ENCODE measurements around the gene DRD3. TPM values are rescaled to one million over a fixed set of nuclear protein-coding genes. Genes with fewer than 3 reads are reported as not detected.

DRD3 gene
- polyA plus RNA-seq, 3 donors, result not detected

GRCh38 chr3:114218006-114218405, 39.2 kb upstream of the DRD3 start:
- no peaks in the 10 kb centered on the region for H3K79me2 ChIP-seq (ENCODE audit: insufficient read depth, low read length)
- Mint-ChIP-seq H3K27me3 (ENCODE audit: low read depth in 3 of 3) (peaks cover 1 to 3% (median 2%) of the 10 kb centered on the region in 3 donors), H3K36me3 (no peaks in the 10 kb centered on the region), H3K4me3 (no peak overlapping the region), H3K4me1 (no peaks in the 10 kb centered on the region), H3K27ac (no peak overlapping the region), H3K9me3 (peaks cover 0 to 1% (median 0%) of the 10 kb centered on the region in 7 donors)
- no peaks in the 10 kb centered on the region for H4K20me1 ChIP-seq (ENCODE audit: insufficient read depth, low read length)
- no peaks in the 10 kb centered on the region for H3K36me3 ChIP-seq (replicated peaks in 1 of 2; ENCODE audit: control insufficient read depth in 1 of 2, insufficient read depth in 2 of 2, low read length in 2 of 2)
- no peak for DNase-seq
- intact Hi-C loops (cut with micrococcal nuclease), result no loop called here
- no peak overlapping the region for H2AFZ ChIP-seq (ENCODE audit: insufficient read depth, low read depth, low read length, poor library complexity, severe bottlenecking)
- no CpG with 5 or more reads among the region's 3 CpGs for WGBS (ENCODE audit: insufficient coverage)
- peaks cover 5 to 10% of the 10 kb centered on the region in 2 donors for H3K4me1 ChIP-seq (ENCODE audit: control insufficient read depth in 1 of 2, insufficient read depth in 2 of 2, low read length in 2 of 2)
- no peak overlapping the region for H3K4me2 ChIP-seq (replicated peaks; ENCODE audit: extremely low read depth, low read length, poor library complexity, severe bottlenecking)
- TF ChIP-seq CTCF (IDR thresholded peaks at IDR 0.05), result no peak
- no peak overlapping the region for H3K27ac ChIP-seq (ENCODE audit: low read depth in 1 of 2, low read length in 2 of 2)
- H3K9ac ChIP-seq (ENCODE audit: insufficient read depth, low read length, poor library complexity, severe bottlenecking), result no peak overlapping the region
- H3K9me3 ChIP-seq (replicated peaks in 1 of 2; ENCODE audit: control insufficient read depth in 1 of 2, insufficient read depth in 1 of 2, low read length in 2 of 2), result no peaks in the 10 kb centered on the region
- peaks cover 0 to 3% of the 10 kb centered on the region in 2 donors for H3K27me3 ChIP-seq (ENCODE audit: control insufficient read depth in 2 of 2, insufficient read depth in 2 of 2, low read length in 2 of 2)
- H3K4me3 ChIP-seq (replicated peaks in 1 of 3; ENCODE audit: low read depth in 2 of 3, low read length in 3 of 3), result no peak overlapping the region

GRCh38 chr3:114217266-114217665, 38.4 kb upstream of the DRD3 start:
- no peaks in the 10 kb centered on the region for H3K36me3 ChIP-seq (replicated peaks in 1 of 2; ENCODE audit: control insufficient read depth in 1 of 2, insufficient read depth in 2 of 2, low read length in 2 of 2)
- no peak for DNase-seq
- Mint-ChIP-seq H3K27ac (no peak overlapping the region), H3K4me3 (no peak overlapping the region), H3K36me3 (no peaks in the 10 kb centered on the region), H3K27me3 (ENCODE audit: low read depth in 3 of 3) (peaks cover 1 to 3% (median 2%) of the 10 kb centered on the region in 3 donors), H3K9me3 (peaks cover 0 to 1% (median 0%) of the 10 kb centered on the region in 7 donors), H3K4me1 (no peaks in the 10 kb centered on the region)
- TF ChIP-seq CTCF (IDR thresholded peaks at IDR 0.05), result no peak
- H3K4me1 ChIP-seq (ENCODE audit: control insufficient read depth in 1 of 2, insufficient read depth in 2 of 2, low read length in 2 of 2), result peaks cover 5 to 11% of the 10 kb centered on the region in 2 donors
- H3K4me2 ChIP-seq (replicated peaks; ENCODE audit: extremely low read depth, low read length, poor library complexity, severe bottlenecking), result no peak overlapping the region
- H3K27me3 ChIP-seq (ENCODE audit: control insufficient read depth in 2 of 2, insufficient read depth in 2 of 2, low read length in 2 of 2), result peaks cover 0 to 3% of the 10 kb centered on the region in 2 donors
- no peak overlapping the region for H2AFZ ChIP-seq (ENCODE audit: insufficient read depth, low read depth, low read length, poor library complexity, severe bottlenecking)
- no peaks in the 10 kb centered on the region for H3K79me2 ChIP-seq (ENCODE audit: insufficient read depth, low read length)
- H3K4me3 ChIP-seq (replicated peaks in 1 of 3; ENCODE audit: low read depth in 2 of 3, low read length in 3 of 3), result no peak overlapping the region
- H3K9ac ChIP-seq (ENCODE audit: insufficient read depth, low read length, poor library complexity, severe bottlenecking), result no peak overlapping the region
- no peaks in the 10 kb centered on the region for H4K20me1 ChIP-seq (ENCODE audit: insufficient read depth, low read length)
- H3K9me3 ChIP-seq (replicated peaks in 1 of 2; ENCODE audit: control insufficient read depth in 1 of 2, insufficient read depth in 1 of 2, low read length in 2 of 2), result no peaks in the 10 kb centered on the region
- no peak overlapping the region for H3K27ac ChIP-seq (ENCODE audit: low read depth in 1 of 2, low read length in 2 of 2)
- intact Hi-C loops (cut with micrococcal nuclease), result no loop called here
